Sigmoid colon (tissue), 4 donors: ENCODE data around the gene MED8.

Source experiments
- EP300 ChIP-seq, 4 donors: sonication (generic); formaldehyde crosslinking; IDR thresholded peaks; one replicate each; pipeline ENCODE4 v1.6.1; 2017; ENCODE audit warnings: antibody characterized with exemption in 4 of 4
- POLR2A ChIP-seq, 2 donors: fragments of 450-650 bp; IDR thresholded peaks; one replicate each; pipeline ENCODE4 v1.6.1; 2016; ENCODE audit warnings: antibody characterized with exemption in 2 of 2, mild to moderate bottlenecking in 2 of 2, moderate library complexity in 2 of 2
- POLR2AphosphoS5 ChIP-seq, 4 donors: sonication (generic); formaldehyde crosslinking; IDR thresholded peaks; one replicate each; pipeline ENCODE4 v1.6.1; 2017; ENCODE audit warnings: antibody characterized with exemption in 4 of 4
- TF ChIP-seq, protein P1 (sequence below), 4 experiments: fragments of 450-650 bp in 3 of 4; fragments of 200-600 bp in 1 of 4; IDR thresholded peaks; one replicate each; pipeline ENCODE4 v1.5.1; 2016 to 2019; ENCODE audit warnings: antibody characterized with exemption in 4 of 4, mild to moderate bottlenecking in 3 of 4, moderate library complexity in 2 of 4

DNA sequence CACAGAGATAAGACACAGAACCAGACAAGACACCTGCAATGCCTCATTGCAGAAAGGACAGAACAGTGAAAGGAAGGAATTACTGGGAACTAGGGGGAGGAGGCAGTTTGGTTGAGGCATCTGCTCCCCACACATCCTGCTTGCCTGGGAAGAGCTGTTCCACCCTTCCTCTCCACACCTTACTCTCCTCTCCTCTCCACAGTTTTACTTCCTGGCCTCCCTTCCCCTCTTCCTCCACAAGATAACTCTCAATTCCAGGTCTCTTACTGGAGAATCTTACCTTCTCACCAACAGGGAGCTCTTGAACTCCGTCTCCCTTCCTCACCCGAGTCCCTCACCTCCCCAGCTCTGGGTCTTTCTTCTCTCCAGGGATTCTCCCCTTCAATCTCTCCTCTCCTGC lies 23.9 kb downstream of the MED8 start:
- no peak for TF ChIP-seq POLR2A (IDR thresholded peaks at IDR 0.05)
- TF ChIP-seq, protein P1, sequence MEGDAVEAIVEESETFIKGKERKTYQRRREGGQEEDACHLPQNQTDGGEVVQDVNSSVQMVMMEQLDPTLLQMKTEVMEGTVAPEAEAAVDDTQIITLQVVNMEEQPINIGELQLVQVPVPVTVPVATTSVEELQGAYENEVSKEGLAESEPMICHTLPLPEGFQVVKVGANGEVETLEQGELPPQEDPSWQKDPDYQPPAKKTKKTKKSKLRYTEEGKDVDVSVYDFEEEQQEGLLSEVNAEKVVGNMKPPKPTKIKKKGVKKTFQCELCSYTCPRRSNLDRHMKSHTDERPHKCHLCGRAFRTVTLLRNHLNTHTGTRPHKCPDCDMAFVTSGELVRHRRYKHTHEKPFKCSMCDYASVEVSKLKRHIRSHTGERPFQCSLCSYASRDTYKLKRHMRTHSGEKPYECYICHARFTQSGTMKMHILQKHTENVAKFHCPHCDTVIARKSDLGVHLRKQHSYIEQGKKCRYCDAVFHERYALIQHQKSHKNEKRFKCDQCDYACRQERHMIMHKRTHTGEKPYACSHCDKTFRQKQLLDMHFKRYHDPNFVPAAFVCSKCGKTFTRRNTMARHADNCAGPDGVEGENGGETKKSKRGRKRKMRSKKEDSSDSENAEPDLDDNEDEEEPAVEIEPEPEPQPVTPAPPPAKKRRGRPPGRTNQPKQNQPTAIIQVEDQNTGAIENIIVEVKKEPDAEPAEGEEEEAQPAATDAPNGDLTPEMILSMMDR (IDR thresholded peaks at IDR 0.05), result no peak
- no peak for TF ChIP-seq POLR2AphosphoS5 (IDR thresholded peaks at IDR 0.05)
- TF ChIP-seq EP300 (IDR thresholded peaks at IDR 0.05), result no peak
